Astrocyte of the spinal cord (primary cell): ENCODE results near the gene DAGLA.

Experiments used
- DNase-seq: peaks from one replicate; pipeline ENCODE4 v3.0.0; 2011; ENCODE audit warnings: low read depth, low spot score
- H3K4me3 ChIP-seq: 2 replicates; pipeline ENCODE4 v1.5.1; 2011; ENCODE audit warnings: low read depth, mild to moderate bottlenecking, low read length, moderate library complexity
- in situ Hi-C: cut with HindIII; loops from 2 replicates; pipeline ENCODE4 v1.10.0; 2017; ENCODE audit warnings: low sequenced_read_pairs
- TF ChIP-seq, protein P1 (sequence below): IDR thresholded peaks from 2 replicates; pipeline ENCODE4 v1.5.1; 2012; ENCODE audit warnings: low read depth, mild to moderate bottlenecking, low read length, inconsistent platforms

Gene DAGLA

DNA sequence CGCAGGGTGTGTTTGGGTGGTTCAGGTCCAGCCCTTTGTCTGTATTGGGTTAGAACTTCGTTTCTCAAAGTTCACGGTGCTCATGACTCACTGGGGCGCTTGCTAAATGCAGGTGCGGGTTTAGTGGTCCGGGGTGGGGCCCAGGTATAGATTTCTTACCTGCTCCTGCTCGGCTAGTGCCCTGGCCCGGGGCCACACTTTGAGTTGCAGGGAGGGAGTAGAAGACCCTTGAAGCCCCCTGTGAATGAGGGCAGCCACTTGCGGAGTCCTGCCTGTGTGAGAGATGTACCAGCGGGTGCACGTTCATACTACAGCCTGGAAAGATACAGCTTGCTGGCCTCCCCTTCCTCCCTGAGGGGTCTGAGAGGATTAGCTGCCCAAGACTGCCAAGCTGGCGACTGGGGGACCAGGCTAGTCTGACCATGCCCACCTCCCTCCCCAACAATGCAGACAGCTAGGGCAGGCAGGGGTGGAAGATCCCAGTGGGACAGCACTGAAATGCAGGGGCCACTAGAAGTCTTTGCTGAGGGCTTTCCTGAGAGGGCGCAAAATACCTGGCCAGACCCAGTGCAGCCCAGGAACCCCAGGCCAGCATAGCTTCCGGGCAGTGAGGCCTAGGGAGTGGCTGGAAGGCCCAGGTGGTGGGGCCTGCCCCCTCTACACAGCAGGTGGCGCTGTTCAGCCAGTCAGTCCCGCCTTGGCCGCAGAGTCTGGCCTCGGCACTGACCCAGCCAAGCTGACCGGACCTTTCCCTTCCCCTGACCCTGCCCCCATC lies 67.2 kb downstream of the DAGLA start:
- TF ChIP-seq, protein P1, sequence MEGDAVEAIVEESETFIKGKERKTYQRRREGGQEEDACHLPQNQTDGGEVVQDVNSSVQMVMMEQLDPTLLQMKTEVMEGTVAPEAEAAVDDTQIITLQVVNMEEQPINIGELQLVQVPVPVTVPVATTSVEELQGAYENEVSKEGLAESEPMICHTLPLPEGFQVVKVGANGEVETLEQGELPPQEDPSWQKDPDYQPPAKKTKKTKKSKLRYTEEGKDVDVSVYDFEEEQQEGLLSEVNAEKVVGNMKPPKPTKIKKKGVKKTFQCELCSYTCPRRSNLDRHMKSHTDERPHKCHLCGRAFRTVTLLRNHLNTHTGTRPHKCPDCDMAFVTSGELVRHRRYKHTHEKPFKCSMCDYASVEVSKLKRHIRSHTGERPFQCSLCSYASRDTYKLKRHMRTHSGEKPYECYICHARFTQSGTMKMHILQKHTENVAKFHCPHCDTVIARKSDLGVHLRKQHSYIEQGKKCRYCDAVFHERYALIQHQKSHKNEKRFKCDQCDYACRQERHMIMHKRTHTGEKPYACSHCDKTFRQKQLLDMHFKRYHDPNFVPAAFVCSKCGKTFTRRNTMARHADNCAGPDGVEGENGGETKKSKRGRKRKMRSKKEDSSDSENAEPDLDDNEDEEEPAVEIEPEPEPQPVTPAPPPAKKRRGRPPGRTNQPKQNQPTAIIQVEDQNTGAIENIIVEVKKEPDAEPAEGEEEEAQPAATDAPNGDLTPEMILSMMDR, result peak; percentile 97
- in situ Hi-C loops, result no loop called here
- DNase-seq, result peak; percentile 56
- no peak overlapping the region for H3K4me3 ChIP-seq

DNA sequence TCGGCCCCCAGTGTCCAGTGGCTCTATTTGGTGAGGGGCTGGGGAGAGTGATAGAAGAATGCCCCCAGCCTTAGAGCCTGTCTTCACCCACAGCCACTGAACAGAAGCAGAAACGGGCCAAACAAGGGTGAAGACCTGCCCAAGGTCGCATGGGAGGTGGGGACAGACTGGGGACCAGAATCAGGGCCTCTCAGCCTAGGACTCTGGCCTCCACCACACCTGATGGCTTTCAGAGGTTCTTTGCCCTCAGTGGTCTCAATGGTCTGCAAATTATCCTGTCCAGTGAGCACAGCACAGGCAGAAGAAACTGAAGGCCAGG lies 67.7 kb downstream of the DAGLA start:
- H3K4me3 ChIP-seq, result no peak overlapping the region
- DNase-seq, result no peak
- in situ Hi-C loops, result no loop called here
- TF ChIP-seq, protein P1, result no peak

DNA sequence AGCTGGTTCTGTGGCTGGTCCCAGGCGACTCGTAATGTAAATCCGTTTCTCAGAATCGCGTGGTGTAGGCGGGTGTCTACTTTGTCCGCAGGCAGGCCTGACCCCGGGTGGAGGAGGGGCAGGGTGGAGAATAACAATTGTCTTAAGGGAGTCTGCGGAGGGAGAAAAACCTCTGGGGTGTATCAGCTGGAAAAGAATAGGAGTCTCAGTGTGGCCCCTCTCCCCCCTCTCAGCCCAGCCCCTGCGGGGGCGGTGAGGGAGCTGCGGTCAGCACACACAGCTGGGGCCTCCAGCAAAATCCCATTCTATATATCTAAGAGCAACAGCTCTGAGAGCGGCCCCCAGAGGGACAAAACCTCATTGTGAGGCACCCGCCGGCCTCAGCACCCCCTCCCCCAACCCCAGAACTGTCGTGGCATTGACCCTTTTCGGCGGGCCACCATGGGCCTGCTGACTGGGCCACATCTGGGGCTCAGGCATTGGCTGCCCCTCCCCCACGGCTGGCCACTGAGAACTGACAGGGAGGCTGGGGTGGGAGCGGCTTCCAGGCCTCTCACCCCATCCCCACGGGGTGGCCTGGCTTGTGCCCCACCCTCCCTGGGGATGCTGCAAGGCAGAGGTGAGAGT lies 69.5 kb downstream of the DAGLA start:
- no peak overlapping the region for H3K4me3 ChIP-seq
- peak; percentile 35 for DNase-seq
- in situ Hi-C loops, result no loop called here

DNA sequence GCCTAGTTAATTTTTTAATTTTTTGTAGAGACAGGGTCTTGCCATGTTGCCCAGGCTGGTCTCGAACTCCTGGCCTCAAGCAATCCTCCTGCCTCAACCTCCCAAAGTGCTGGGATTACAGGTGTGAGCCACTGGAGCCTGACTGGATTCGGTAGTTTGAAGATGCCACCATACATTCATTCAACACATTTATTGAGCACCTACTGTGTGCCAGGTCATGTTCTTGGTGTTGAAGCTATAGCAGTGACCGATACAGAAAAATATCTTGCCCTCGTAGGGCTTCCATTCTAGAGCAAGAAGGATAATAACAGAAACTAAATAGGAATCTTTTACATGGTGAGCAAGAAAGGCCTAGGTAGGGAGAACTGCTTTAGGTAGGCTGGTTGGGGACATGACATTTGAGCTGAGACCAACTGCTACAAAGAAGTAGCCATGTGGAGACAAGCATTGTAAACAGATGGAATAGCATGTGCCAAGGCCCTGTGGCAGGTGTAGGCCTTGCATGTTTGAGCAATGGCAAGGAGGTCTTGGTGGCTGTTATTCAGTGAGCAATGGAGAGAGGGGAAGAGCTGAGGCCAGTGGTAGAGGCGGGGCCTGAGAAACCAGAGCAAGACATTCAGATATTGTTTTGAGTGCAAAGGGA lies 70.6 kb downstream of the DAGLA start:
- no peak overlapping the region for H3K4me3 ChIP-seq
- DNase-seq, result no peak
- in situ Hi-C loops, result no loop called here
- TF ChIP-seq, protein P1, result no peak

More for the DNA sequence above, 69.5 kb downstream of the DAGLA start:
- TF ChIP-seq, protein P1, result no peak

DNA sequence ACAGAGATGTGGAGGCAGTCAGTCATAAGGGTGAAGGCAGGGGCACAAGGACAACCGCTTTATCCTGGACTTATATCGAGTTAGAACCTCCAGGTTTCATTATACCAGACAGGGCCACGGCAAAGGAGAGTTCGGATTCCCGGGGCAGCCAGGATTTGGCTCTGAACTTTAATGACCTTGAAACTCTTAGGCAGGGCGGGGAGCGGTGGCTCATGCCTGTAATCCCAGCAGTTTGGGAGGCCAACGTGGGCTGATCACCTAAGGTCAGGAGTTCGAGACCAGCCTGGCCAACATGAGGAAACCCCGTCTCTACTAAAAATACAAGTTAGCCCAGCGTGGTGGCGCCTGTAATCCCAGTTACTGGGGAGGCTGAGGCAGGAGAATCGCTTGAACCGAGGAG lies 71.2 kb downstream of the DAGLA start:
- in situ Hi-C loops, result no loop called here
- no peak overlapping the region for H3K4me3 ChIP-seq
- TF ChIP-seq, protein P1, result no peak
- DNase-seq, result no peak

DNA sequence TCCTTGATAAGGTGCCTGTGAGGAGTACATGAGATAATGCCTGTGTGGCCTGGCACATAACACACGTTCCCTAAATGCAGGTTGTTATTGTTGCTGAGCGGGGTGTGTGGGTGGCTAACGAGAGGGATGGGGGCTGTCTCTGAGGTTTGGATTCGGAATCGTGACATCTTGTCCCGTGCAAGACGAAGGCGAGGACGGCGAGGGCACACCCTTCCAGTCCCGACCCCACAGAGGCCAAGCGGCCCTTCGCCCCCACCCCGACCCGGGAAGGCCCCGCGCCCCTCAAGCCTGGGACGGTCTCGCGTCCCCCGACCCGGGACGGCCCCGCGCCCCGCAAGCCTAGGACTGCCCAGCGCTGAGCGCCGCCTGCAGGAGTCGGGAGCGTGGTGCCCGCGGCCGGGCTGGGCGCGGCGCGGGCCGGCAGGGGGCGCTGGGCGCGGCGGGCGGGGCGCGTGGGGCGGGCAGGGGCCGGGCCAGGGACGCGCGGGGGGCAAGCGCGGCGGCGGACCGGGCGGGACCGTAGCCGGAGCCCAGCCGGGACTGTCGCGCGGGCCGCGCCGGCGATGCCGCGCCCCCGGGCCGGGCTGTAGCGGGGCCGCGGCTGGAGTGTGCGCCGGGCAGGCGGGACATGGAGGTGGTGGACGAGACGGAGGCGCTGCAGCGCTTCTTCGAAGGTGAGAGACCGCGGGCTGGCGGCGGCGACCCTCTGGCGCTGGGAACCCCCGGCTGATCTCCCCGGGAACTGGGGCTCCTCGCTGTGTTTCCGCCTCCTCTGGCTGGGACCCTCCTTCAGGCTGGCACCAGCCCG lies 72.1 kb downstream of the DAGLA start, which contains the start of gene MYRF:
Gene MYRF (plus strand): TSS at position 520 of the 808 bp plus-strand sequence. CDS start 109 bp downstream, at position 629.
- TF ChIP-seq, protein P1, result peak; percentile 42
- H3K4me3 ChIP-seq, result peak within 1 kb of the TSS; percentile 51
- DNase-seq, result no peak
- in situ Hi-C loops, result no loop called here
